Type B pancreatic cell (in vitro differentiated cells): ENCODE results near the gene ADD3. TPM values are rescaled to one million over a fixed set of nuclear protein-coding genes. Genes with fewer than 3 reads are reported as not detected.
"Not testable (repeated sequence)": the region's sequence is repeated elsewhere in the genome, so short reads cannot be mapped to it uniquely, and the experiment has no call there.

ENCODE experiments used
- DNase-seq: peaks from one replicate; pipeline ENCODE4 v3.0.0; 2021; ENCODE audit warnings: mixed read lengths; ENCODE audit not compliant: unreplicated experiment; ENCODE audit errors: extremely low spot score
- H3K27ac Mint-ChIP-seq: 2 replicates; pipeline ENCODE4 v1.8.0; 2021; ENCODE audit warnings: mild to moderate bottlenecking, mixed read lengths
- H3K27me3 Mint-ChIP-seq: 2 replicates; pipeline ENCODE4 v1.8.0; 2021; ENCODE audit warnings: mixed read lengths
- H3K36me3 Mint-ChIP-seq: 2 replicates; pipeline ENCODE4 v1.8.0; 2021; ENCODE audit warnings: mixed read lengths
- H3K4me1 Mint-ChIP-seq: one replicate; pipeline ENCODE4 v1.8.0; 2021; ENCODE audit warnings: mixed read lengths; ENCODE audit not compliant: unreplicated experiment
- H3K4me3 Mint-ChIP-seq: 2 replicates; pipeline ENCODE4 v1.8.0; 2021; ENCODE audit warnings: mild to moderate bottlenecking, mixed read lengths
- H3K9me3 Mint-ChIP-seq: 2 replicates; pipeline ENCODE4 v1.8.0; 2021; ENCODE audit warnings: mixed read lengths
- CTCF ChIP-seq: fragments of 200-600 bp; sonication (generic); conservative IDR thresholded peaks from 2 replicates; pipeline ENCODE4 v1.5.0; 2021; ENCODE audit warnings: antibody characterized with exemption, mild to moderate bottlenecking
- total RNA-seq: library from RNA; stranded (reverse); gene quantifications from 2 replicates; pipeline ENCODE4 v1.2.1, GENCODE V29; 2021; ENCODE audit warnings: low replicate concordance

Gene ADD3
- total RNA-seq, 1 donor from 2014 or later = 183 TPM

DNA sequence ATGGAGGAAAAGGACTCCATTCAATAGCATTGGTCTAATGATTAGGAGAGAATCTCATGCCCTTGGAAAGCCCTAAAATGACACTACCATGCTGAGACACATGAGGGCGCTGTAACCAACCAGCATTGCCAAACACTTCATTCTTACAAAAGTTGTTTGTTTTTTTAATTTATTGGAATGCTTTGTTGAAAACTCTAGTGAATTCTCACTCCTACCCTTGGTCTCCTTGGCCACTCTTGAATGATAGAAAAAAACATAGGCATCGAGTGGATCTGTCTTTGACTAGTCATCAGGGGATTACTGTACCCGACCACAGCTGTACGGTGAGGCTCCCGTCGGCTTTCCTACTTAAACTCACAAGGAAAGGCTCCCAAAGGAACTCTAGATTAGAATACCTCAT, 29.3 kb upstream of the ADD3 start:
- no peaks in the 10 kb centered on the region for H3K9me3 Mint-ChIP-seq
- peaks cover 3% of the 10 kb centered on the region for H3K27me3 Mint-ChIP-seq
- TF ChIP-seq CTCF = peak; percentile 77
- no peaks in the 10 kb centered on the region for H3K36me3 Mint-ChIP-seq
- DNase-seq = no peak
- peaks cover 47% of the 10 kb centered on the region for H3K4me1 Mint-ChIP-seq
- no peak overlapping the region for H3K27ac Mint-ChIP-seq
- no peak overlapping the region for H3K4me3 Mint-ChIP-seq

- Mint-ChIP-seq H3K9me3 (peaks cover 4% of the 10 kb centered on the region), H3K36me3 (no peaks in the 10 kb centered on the region), H3K27ac (no peak overlapping the region), H3K4me1 (peaks cover 51% of the 10 kb centered on the region), H3K27me3 (peaks cover 3% of the 10 kb centered on the region), H3K4me3 (no peak overlapping the region)
- TF ChIP-seq CTCF = no peak
- no peak for DNase-seq
Measured at GRCh38 chr10:109979215-109979614, 28.6 kb upstream of the ADD3 start.

DNA sequence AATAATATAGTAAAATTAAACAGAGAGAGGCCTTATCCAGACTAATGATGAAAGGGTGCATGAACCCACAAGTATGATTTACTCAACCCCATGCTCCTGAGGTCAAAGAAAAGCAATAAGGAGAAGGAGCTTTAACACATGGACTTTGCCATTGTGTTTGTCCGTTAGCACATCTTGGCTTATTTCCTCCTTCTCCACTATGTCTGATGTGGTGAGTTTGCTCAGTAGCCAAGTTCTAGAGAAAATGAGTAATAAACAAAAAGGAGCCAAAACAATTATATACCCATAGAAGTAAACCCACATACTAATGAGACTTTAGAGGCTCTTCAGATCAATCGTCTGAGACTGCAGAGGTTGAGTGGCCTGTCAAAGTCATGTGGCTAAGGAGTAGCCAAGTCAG, 26.1 kb upstream of the ADD3 start:
- Mint-ChIP-seq H3K9me3 (peaks cover 11% of the 10 kb centered on the region), H3K4me3 (no peak overlapping the region), H3K36me3 (peaks cover 4% of the 10 kb centered on the region), H3K27me3 (peaks cover 3% of the 10 kb centered on the region), H3K27ac (no peak overlapping the region), H3K4me1 (peaks cover 33% of the 10 kb centered on the region)
- no peak for TF ChIP-seq CTCF
- no peak for DNase-seq

DNA sequence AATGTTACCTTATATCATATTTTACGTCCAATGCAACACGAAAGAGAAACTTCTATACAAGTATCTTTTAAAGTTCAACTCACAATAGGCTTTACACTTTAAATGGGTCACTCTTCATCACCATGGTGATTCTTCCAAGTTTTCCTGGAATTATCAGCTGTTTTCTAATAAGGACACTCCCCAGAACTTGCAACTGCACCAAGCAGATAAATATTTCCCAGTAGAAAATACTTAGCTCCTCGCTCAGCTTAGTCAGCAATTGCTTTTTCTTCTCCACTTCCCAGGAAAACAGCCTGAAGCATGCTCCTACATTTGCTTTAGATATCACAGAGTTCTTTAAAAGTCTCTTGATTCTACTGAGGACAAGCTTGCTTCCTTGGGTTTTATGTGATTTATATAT, 25.7 kb upstream of the ADD3 start:
- Mint-ChIP-seq H3K36me3 (peaks cover 4% of the 10 kb centered on the region), H3K4me1 (peaks cover 29% of the 10 kb centered on the region), H3K4me3 (no peak overlapping the region), H3K27me3 (peaks cover 3% of the 10 kb centered on the region), H3K27ac (no peak overlapping the region), H3K9me3 (peaks cover 11% of the 10 kb centered on the region)
- DNase-seq = no peak
- TF ChIP-seq CTCF = no peak

GRCh38 chr10:109982812-109983211, 25.0 kb upstream of the ADD3 start:
- peaks cover 15% of the 10 kb centered on the region for H3K9me3 Mint-ChIP-seq
- no peak overlapping the region for H3K4me3 Mint-ChIP-seq
- no peak overlapping the region for H3K27ac Mint-ChIP-seq
- peaks cover 28% of the 10 kb centered on the region for H3K4me1 Mint-ChIP-seq
- no peak for TF ChIP-seq CTCF
- peaks cover 3% of the 10 kb centered on the region for H3K27me3 Mint-ChIP-seq
- no peak for DNase-seq
- peaks cover 4% of the 10 kb centered on the region for H3K36me3 Mint-ChIP-seq

DNA sequence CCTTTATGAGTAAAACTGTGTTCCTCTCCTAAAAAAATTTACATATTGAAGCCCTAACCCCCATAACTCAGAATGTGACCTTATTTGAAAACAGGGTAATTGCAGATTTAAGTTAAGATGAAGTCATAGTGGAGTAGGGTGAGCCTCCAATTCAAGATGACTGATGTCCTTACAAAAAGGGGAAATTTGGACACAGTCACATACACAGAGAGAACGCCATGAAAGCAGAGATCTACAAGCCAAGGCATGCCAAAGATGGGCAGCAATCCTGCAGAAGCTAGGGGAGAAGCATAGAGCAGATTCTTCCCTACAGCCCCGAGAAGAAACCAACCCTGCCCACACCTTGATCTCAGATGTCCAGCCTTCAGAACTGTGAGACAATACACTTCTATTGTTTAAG, 23.8 kb upstream of the ADD3 start:
- no peak for DNase-seq
- H3K36me3 Mint-ChIP-seq = peaks cover 6% of the 10 kb centered on the region
- no peak for TF ChIP-seq CTCF
- H3K27ac Mint-ChIP-seq = no peak overlapping the region
- H3K4me1 Mint-ChIP-seq = peaks cover 32% of the 10 kb centered on the region
- peaks cover 23% of the 10 kb centered on the region for H3K9me3 Mint-ChIP-seq
- peaks cover 3% of the 10 kb centered on the region for H3K27me3 Mint-ChIP-seq
- no peak overlapping the region for H3K4me3 Mint-ChIP-seq

DNA sequence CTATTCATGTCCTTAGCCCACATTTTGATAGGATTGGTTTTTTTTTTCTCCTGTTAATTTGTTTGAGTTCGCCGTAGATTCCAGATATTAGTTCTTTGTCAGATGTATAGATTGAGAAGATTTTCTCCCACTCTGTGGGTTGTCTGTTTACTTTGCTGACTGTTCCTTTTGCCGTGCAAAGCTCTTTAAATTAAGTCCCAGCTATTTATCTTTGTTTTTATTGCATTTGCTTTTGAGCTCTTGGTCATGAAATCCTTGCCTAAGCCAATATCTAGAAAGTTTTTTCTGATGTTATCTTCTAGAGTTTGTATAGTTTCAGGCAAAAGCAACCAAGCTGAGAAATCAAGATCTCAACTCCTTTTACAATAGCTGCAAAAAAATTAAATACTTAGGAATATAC, 22.0 kb upstream of the ADD3 start:
- not testable (repeated sequence) for H3K27ac Mint-ChIP-seq, H3K27me3 Mint-ChIP-seq, DNase-seq, H3K4me3 Mint-ChIP-seq, H3K36me3 Mint-ChIP-seq
- peaks cover 23% of the 10 kb centered on the region for H3K9me3 Mint-ChIP-seq
- peaks cover 32% of the 10 kb centered on the region for H3K4me1 Mint-ChIP-seq
